HS-27A (cell line): ENCODE results near the gene TMEM132E.

Source experiments
- DNase-seq: peaks from one replicate; pipeline ENCODE4 v3.0.0-alpha.2; 2012; ENCODE audit warnings: low read depth, missing footprints

The TMEM132E gene

DNA sequence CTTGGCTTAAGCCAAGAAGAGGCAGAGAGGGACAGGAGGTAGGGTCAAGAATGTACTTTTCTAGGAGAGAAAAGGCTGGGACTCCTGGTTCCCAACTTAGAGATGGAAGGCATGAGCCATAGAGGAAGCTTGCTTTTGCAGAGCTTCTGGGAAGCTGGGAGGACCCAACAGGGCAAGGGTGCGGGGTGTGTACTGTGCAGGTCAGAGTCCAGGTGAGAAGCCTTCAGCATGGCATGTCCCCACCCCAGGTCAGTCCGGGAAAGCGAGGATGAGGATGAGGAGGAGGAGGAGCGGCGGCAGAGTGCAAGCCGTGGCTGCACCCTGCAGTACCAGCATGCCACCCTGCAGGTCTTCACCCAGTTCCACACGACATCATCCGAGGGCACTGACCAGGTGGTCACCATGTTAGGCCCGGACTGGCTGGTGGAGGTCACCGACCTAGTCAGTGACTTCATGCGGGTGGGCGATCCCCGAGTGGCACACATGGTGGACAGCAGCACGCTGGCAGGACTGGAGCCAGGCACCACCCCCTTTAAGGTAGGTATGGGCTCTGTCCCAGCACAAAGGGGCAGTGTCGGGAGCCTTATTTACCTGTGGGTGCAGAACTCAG lies 55.3 kb downstream of the TMEM132E start:
- DNase-seq = no peak

DNA sequence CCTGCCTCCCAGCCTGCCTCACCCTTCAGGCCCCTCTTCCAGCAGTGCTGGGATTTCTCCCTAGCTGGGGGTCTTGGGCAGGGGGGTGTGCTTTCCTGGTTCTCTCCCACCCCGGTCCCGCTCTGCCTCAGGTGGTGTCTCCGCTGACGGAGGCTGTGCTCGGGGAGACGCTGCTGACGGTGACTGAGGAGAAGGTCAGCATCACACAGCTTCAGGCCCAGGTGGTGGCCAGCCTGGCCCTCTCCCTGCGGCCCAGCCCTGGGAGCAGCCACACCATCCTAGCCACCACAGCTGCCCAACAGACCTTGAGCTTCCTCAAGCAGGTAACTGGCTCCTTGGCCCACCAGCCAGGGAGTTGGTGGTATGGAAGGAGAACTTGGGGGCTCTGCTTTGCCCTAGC lies 56.5 kb downstream of the TMEM132E start:
- no peak for DNase-seq

DNA sequence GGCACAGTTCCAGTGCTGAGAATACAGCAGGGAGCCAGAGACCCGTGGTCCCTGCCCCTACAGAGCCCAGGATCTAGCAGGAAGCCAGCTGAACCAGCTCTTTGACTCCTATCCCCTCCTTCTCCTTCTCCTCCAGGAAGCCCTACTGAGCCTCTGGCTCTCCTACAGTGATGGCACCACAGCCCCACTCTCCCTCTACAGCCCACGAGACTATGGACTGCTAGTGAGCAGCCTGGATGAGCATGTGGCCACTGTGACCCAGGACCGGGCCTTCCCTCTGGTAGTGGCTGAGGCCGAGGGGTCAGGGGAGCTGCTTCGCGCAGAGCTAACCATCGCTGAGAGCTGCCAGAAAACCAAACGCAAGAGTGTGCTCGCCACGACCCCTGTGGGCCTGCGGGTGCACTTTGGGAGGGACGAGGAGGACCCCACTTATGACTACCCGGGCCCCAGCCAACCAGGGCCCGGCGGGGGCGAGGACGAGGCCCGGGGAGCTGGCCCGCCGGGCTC lies 57.7 kb downstream of the TMEM132E start:
- DNase-seq = no peak

DNA sequence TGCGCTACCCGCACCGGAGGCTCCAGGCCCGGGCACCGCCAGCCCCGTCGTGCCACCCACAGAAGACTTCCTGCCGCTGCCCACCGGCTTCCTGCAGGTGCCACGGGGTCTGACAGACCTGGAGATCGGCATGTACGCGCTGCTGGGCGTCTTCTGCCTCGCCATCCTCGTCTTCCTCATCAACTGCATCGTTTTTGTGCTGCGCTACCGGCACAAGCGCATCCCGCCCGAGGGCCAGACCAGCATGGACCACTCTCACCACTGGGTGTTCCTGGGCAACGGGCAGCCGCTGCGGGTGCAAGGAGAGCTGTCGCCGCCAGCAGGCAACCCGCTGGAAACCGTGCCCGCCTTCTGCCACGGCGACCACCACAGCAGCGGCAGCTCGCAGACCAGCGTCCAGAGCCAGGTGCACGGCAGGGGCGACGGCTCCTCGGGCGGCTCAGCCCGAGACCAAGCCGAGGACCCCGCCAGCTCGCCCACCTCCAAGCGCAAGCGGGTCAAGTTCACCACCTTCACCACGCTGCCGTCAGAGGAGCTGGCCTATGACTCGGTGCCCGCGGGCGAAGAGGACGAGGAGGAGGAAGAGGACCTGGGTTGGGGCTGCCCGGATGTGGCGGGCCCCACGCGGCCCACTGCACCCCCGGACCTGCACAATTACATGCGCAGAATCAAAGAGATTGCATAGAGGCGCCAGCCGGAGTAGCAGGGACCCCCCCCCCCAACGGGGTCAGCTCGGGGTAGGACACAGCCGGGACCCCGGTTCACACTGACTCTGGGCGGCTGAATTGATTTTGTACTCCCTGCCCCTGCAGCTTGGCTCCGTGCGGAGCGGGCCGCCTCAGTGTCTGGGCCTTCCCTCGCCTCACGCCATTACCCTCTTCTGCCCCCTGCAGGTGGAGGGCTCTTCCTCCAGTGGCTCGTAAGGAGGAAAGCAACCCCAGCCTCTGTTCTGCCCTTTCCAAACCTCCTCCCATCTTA lies 58.5 kb downstream of the TMEM132E start:
- DNase-seq = no peak

DNA sequence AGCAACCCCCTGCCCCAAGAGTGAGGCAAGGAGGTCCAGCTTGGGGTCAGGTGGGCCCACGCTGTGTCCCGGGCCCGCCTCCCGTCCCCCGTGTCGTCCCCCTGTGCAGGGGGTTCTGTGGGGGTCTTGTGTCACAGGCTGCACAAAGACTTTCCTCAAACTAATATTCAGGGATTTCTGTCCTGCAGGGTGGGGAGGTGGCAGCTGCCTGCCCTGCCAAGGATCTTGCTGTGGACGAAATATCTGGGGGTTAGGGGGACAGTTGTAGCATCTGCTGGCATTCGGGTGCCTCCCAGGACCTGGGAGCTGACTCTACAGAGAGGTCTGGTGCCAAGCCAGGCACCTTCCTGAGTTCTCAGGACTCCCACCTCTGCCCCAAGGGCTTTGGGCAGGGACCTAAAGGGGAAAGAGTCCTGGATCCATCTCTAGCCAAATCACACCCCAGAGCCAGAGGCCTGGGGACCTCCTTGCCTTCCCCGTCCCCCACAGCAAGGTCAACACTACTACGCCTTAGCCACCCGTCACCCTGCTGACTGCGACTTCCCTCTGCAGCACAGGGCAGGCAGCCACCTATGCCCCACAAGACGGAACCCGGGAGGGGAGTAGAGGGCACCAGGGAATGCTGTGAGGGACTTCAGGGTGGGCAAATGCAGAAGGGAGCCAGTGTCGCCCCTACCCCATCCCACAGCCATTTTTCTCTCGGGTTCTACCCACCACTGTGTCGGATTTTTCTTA lies 59.3 kb downstream of the TMEM132E start:
- DNase-seq = no peak

DNA sequence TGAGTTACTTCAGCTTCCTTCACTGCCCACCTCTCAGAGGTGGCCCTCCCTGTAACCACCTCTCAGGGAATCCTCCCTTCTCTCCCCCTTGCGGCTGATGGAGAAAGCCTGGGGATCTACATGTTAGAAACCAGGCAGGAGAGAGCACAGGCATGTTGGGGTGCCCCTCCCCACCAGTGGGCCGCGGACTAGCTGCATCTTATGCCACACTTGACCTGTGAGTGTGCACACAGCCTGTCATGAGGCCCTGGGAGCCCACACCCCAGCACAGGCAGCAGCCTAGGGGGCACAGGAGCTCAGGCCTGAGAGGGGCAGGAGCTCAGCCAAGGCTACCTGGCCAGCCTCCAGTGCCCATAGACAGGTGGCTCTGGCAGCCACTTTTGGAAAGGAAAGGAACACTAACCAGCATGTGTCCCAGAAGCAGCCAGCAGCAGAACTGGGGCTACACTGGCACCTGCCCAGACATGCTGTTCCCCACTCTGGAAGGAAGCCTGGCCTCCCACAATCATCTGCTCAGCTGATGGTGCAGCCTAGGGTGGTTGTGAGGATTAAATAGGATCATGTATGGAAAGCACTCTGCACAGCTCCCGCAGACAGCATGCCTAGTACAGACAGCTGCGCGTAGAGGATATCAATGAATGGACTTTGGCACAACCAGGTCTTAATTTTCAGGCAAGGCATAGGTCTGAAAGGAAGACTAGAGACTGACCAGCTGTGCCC lies 60.5 kb downstream of the TMEM132E start:
- no peak for DNase-seq

DNA sequence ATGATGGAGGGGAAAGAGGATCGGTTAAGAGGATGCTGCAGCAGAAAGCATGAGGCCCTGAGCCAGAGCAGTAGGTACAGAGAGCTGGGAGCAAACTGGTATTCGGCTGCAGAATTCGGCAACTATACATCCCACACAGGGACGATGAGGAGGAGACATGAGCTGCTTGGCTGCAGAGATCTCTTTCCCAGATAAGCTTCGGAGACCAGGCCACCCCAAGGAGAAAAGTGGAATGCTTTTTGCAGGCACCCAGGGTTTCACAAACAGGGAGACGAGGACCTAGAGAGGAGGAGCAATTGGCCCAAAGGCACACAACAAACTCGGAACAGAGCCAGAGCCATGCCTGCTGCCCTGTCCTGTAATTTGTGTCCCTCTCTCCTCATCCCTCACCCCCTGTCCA lies 62.0 kb downstream of the TMEM132E start:
- no peak for DNase-seq

DNA sequence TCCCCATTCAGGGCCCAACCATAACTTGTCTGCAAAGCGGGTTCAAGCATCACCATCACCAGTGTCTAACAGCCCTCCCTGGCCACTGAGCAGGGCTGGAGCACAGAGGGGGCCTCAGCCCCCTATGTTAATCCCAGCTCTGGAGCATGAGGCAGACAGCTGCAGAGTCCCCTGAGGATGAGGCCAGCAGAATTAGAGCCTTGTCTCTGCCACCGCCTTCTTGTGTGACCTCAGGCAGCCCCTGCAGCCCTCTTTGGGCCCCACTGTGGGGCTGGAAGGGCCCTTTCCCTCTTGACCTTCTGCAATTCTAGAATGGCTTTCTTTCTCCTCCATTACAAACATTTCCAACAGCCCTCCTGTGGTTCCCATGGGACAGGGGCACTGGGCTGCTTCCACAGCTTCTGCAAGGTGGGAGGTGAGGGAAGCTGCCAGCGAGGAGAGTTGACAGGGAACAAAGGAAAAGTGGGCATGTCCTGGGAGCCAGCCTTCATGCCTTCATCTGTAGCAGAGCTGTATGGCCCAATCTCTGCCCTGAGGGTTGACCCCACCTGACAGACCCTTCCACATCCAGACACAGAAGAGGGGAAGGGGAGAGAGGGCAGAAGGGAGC lies 65.7 kb downstream of the TMEM132E start:
- no peak for DNase-seq

DNA sequence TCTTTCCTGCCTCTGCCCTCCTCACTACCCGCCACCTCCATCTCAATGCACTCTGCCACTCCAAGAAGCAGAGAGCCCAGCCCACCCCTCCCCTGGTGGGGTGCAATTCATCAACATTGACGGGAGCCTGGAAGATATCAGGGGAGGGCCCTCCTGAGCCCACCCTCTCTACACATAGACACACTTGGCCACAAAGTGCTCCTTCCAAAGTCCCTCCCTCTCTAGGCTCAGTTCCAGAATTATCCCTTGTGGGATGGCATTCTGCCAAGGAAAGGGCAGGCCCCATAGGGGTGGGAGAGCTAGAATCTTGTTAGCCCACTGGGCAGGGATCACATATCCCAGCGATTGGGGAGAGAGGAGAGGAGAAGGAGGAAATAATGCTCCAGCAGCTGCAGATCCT lies 66.2 kb downstream of the TMEM132E start:
- DNase-seq = no peak

DNA sequence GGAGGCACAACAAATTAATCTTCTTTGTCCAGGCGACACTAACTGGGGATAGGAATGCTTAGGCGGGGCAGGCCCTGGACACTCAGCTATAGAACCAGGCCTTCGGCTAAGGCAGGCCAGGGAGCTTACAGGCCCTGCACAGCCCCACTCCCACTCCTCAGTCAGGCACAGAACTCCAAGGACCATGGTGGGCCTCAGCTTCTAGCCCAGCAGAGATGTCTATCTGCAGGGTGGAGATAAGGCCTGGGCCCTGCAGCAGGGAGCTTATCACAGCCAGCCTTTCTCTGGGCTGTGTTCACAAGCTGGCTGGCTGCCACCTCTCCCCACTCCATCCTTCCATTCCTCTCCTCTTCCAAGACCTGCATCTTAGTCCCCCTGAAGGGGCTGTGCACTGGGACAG lies 68.1 kb downstream of the TMEM132E start:
- no peak for DNase-seq

DNA sequence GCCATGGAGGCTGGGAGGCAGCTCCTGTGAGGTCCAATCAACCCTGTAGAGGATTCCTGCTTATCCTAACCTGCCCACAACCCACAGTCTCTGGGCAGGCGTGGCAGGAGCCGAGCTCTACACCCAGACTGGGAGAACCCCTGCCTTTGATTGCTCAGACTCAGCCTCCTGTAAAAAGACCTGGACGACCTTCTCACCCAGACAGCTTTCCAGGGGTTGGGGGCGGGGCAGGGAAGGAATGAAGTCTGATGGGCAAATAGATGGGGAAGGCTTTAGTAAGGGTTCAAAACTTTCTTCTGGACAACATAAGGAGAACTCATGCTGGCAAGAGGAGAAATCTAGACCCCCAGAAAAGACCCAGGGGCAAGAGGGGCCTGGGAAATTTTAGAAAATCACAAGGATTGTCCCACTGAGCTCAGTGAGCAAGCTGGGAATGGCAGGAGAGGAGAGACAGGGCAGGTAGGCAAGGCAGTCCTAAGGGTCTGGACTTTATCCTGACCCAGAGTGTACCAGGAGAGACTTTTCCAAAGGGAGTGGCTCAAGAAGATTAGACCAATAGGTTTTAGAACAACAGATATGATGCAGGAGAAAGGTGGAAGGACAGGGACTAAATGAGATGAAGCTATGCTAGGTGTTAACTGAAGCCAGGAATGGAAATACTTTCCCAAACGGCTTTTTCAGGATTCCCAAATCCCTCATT lies 70.8 kb downstream of the TMEM132E start:
- no peak for DNase-seq

DNA sequence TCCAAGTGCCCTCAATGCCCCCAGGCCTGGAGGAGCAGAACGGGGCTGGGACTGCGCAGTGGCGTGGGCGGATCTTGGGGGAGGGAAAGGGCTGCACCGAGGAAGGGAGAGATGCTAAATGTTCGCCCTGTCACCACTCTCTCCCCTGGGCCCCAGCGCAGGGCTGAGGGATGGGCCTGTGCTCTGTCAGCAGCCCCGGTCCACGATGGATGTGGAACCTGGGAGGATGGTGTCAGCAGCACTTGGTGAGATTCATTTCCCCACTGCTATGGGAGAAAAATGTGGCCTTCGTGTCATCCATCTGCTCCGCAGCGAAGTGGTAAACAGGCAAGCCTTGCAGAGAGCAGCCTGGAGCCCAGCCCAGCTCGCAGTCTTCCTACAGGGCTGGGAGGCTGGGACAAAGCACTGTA lies 72.0 kb downstream of the TMEM132E start:
- DNase-seq = no peak

DNA sequence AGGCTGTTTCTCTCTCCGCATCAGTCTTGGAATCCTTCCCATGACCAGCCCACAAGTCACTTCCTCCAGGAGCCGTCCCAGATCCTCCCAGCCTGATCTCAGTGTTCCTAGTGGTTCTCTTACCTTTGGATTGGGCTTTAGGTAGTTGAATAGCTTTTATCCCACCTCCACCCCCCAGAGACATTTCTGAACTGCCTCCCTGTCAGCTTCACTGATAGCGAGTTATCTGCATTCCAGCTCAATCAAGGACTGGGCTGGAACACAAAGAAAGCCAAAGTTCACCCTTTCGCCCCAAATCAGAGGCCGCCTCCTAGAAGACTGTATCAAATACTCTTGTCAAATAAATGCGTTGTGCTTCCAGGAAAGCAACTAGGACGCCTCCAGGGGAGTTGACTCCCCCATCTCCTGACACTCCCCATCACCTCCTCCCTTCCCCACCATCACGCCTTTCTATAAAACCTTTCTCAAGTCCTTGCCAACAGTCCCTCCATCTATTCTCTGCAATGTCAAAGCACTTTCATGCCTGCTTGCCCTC lies 72.7 kb downstream of the TMEM132E start:
- DNase-seq = no peak

DNA sequence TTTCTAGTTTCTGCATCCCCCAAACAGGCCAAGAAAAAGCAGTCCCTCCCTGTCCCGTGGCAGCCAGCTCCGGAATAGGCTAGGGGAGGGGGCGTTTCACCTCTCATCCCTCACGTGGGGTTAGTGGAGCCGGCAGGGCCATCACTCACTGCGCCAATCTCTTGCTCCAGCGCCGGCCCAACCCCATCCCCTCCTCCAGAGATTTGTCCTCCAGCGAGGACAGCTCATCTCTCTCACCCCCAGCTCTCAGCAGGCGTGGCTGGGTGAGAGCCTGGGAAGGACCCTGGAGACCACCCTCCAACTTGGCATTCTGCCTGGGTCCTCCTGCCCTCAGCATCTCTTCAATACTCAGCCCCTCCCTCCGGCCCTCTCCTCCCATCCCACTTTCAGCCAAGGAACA lies 74.1 kb downstream of the TMEM132E start:
- DNase-seq = no peak

DNA sequence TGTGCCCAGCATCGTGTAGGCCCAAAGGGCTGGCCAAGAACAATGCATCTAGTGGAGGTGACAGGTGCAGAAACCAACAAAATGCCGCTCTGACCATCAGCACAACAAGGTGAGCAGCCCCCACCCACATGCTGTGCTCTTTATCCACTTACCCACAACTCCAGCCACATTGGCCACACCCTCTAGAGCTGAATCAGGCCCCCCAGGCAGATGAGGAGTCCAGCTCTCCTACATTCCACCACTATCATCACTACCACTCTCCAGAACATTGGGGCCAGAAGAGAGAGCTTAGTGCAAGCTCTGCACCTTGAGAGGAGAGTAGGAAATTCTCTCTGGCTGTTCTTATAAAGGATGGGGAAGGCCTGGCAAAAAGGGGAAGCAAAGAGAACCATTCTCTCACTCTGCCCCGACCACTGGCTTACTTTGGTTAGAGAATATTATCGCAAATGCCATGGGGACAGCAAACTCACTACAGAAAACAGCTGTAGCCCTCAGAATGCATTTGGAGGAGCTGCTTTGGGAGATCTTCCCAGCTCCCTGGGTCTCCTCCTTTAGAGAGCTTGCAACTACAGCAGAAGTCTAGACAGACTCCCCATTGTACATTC lies 75.0 kb downstream of the TMEM132E start:
- DNase-seq = no peak

DNA sequence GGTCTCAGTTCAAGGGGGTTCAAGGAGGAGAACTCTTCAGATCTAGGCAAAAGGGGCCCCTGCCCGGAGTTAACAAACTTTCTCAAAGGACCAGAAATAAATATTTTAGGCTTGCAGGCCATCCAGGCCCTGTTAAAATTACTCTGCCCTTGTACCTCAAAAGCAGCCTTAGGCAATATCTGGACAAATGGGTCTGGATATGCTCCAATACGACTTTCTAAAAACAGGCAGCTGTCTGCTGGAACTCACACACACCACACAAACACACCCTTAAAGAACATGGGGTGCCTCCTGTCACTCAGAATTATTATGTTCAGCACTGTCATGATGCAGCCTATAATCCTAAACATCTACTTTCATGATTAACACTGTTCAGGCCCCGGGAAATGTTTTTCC lies 75.5 kb downstream of the TMEM132E start:
- DNase-seq = no peak

DNA sequence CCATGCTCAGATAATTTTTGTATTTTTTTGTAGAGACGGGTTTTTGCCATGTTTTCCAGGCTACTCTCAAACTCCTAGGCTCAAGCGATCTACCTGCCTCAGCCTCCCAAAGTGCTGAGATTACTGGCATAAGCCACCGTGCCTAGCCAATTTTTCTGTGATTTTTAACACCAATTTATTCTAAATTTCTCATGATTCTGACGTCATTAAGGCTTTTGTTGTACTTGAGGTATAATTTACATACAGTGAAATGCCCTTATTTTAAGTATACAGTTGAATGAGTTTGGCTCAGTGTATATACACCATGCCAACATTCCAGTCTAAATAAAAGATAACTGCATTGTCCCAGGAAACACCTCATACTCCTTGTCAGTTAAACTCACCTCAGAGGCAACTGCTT lies 77.4 kb downstream of the TMEM132E start:
- no peak for DNase-seq

DNA sequence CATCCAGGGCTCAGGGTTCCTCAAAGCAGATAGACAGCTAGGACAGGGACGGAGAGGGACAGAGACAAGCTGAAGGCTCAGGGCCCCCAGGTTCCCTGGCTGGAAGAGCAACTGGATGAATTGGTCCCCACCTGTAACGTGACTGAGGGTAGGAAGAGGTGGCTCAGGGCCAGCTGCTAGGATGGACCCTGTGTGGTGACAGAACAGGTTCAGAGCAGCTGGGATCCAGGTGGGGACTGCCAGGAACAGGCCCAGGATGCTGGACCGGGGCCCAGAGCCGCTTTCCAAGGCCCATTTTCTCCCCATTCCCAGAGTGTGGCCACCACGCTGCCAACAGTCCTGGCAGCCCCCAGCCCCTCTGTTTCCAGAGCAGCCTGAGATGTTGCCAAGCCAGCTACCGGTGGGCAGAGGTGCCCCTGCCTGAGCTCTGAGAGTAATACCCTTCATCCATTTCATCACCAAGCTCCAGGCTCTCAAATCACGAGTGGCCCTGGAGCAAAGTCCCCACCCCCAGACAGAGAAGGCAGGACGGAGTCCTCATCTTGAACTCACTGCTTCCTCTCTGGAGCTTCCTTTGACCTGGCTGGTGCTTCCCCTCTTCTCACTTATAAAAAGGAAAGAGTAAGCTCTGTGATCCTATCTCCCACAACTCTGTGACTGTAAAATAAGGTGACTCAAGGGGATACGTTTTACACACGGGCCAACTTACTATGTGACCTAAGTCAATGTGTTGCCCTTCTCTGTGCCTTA lies 79.6 kb downstream of the TMEM132E start:
- no peak for DNase-seq

DNA sequence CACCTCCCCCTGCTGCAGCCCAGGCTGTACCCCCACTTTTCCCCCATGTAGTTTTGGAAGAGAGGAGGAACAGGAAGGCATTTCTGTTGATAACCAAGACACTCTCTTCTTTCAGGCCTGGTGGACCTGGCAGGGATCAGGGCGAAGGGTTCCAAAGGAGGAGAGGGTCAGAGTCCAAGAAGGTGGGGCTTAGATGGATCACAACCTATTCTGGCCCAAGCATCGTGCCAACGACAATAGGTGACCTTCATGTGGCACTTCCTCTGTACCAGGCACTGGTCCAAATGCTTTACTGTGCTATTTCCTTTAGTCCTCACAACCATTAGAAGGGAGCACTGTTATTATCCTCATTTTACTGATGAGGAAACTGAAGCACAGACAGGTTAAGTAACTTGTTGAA lies 84.3 kb downstream of the TMEM132E start:
- DNase-seq = no peak
